GM12878 (cell line): Measurements from ENCODE around the gene AMH.

ENCODE experiments used
- CREB1 ChIP-seq: IDR thresholded peaks from 2 replicates; pipeline ENCODE4 v1.6.1; 2012; ENCODE audit warnings: low read depth, mild to moderate bottlenecking, inconsistent platforms
- JUNB ChIP-seq: IDR thresholded peaks from 2 replicates; pipeline ENCODE4 v1.6.1; 2016; ENCODE audit warnings: antibody characterized with exemption, mild to moderate bottlenecking
- SMARCA5 ChIP-seq: fragments of 450-650 bp; IDR thresholded peaks from 2 replicates; pipeline ENCODE4 v1.6.1; 2017; ENCODE audit warnings: mild to moderate bottlenecking
- ZBTB11 ChIP-seq: fragments of 450-650 bp; formaldehyde crosslinking; IDR thresholded peaks from 2 replicates; pipeline ENCODE4 v1.5.0; 2022; ENCODE audit warnings: mild to moderate bottlenecking, missing genetic modification characterization
- ZSCAN29 ChIP-seq: fragments of 450-650 bp; IDR thresholded peaks from 2 replicates; pipeline ENCODE4 v1.6.1; 2017; ENCODE audit warnings: mild to moderate bottlenecking, moderate library complexity
- TF ChIP-seq, protein P1 (sequence below), 3 experiments: IDR thresholded peaks in 2 of 3; conservative IDR thresholded peaks in 1 of 3; 2 replicates each; pipeline ENCODE4 v1.5.1; 2011; ENCODE audit warnings: low read depth in 3 of 3, low read length in 3 of 3, mild to moderate bottlenecking in 3 of 3, control low read depth in 2 of 3, moderate library complexity in 2 of 3, inconsistent platforms in 1 of 3, mixed read lengths in 1 of 3; ENCODE audit not compliant: control insufficient read depth in 2 of 3, insufficient read depth in 1 of 3; ENCODE audit errors: extremely low read depth in 1 of 3

GRCh38 chr19:2207008-2207407, 42.1 kb upstream of the AMH start:
- TF ChIP-seq, protein P1, sequence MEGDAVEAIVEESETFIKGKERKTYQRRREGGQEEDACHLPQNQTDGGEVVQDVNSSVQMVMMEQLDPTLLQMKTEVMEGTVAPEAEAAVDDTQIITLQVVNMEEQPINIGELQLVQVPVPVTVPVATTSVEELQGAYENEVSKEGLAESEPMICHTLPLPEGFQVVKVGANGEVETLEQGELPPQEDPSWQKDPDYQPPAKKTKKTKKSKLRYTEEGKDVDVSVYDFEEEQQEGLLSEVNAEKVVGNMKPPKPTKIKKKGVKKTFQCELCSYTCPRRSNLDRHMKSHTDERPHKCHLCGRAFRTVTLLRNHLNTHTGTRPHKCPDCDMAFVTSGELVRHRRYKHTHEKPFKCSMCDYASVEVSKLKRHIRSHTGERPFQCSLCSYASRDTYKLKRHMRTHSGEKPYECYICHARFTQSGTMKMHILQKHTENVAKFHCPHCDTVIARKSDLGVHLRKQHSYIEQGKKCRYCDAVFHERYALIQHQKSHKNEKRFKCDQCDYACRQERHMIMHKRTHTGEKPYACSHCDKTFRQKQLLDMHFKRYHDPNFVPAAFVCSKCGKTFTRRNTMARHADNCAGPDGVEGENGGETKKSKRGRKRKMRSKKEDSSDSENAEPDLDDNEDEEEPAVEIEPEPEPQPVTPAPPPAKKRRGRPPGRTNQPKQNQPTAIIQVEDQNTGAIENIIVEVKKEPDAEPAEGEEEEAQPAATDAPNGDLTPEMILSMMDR (IDR thresholded peaks at IDR 0.05 in 2 of 3, conservative IDR thresholded peaks at IDR 0.05 in 1 of 3; ENCODE audit: control insufficient read depth in 2 of 3, extremely low read depth in 1 of 3, insufficient read depth in 1 of 3, low read depth in 3 of 3, low read length in 3 of 3) = no peak
- TF ChIP-seq ZBTB11 (CRISPR knock-in tag) (no peak), CREB1 (no peak), ZSCAN29 (no peak), SMARCA5 (no peak), JUNB (no peak)
